Measurements from ENCODE around the gene RNF34.

Gene RNF34

DNA sequence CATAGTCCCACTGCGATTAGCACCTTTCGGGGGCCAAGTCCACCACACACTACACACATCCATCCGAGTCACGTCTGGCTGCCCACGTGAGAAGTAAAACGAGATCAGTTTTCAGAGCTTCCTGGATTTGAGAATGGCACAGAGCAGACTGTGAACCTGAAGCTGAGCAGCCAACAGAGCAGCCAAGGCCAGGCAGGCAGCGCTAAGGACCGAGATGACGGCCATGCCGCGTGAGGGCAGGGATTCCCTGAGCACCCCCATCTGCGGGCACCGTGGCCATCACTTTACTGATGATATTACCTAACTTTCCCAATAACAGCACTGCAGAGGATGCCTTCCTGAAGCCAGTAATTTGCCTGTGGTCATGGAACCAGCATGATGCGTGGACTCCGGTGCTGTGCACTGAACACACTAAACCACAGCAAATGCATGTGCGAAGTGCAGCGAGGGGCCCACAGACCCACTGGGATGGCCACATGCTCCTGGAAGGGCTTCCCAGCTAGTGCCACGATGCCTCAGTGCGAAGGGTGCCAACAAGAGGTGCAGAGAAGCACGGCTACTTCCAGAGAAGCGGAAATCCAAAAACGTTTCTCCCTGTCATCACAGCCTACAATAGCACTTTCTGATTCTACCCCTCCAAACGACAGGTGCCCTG, 56.0 kb downstream of the RNF34 start:
- H3K4me3 ChIP-seq (ENCODE audit: low read length): no peak overlapping the region
- no peak for DNase-seq (ENCODE audit: low read depth, low spot score)

- no peak for DNase-seq (ENCODE audit: low read depth, low spot score)
Measured at GRCh38 chr12:121456551-121456950, 56.6 kb downstream of the RNF34 start.

GRCh38 chr12:121461048-121461447, 61.1 kb downstream of the RNF34 start:
- no peak for DNase-seq (ENCODE audit: low read depth, low spot score)
- H3K4me3 ChIP-seq (ENCODE audit: low read length): no peak overlapping the region

More at GRCh38 chr12:121456551-121456950, 56.6 kb downstream of the RNF34 start:
- H3K4me3 ChIP-seq (ENCODE audit: low read length): no peak overlapping the region

DNA sequence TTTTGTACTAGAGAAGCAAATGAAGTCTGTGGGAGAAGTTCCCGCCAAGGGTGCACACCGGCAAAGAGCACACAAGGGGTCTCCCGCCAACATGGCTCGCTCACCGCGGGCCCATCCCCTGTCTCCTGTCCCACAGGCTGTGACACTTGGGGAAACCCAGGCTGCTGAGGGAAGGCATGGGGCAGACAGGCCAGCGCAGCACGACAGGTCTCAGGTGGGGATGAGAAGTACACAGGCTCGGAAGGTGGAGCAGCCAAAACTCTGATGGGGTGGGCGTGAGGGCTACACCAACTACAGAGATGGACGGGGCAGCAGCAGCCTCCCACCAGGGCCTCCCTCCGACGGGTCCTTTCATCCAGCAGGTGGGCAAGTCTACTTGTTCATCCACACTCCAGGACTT, 64.4 kb downstream of the RNF34 start:
- no peak overlapping the region for H3K4me3 ChIP-seq (ENCODE audit: low read length)
- no peak for DNase-seq (ENCODE audit: low read depth, low spot score)

- H3K4me3 ChIP-seq (ENCODE audit: low read length): peak overlapping the region; percentile 74
- DNase-seq (ENCODE audit: low read depth, low spot score): no peak
Measured at GRCh38 chr12:121465921-121466793, 66.2 kb downstream of the RNF34 start.

GRCh38 chr12:121466794-121467637, 67.1 kb downstream of the RNF34 start:
- peak overlapping the region; percentile 74 for H3K4me3 ChIP-seq (ENCODE audit: low read length)
- peak; percentile 84 for DNase-seq (ENCODE audit: low read depth, low spot score)

GRCh38 chr12:121467638-121468498, 68.0 kb downstream of the RNF34 start:
- no peak for DNase-seq (ENCODE audit: low read depth, low spot score)
- H3K4me3 ChIP-seq (ENCODE audit: low read length): peak overlapping the region; percentile 58

GRCh38 chr12:121468499-121468801, 68.5 kb downstream of the RNF34 start:
- H3K4me3 ChIP-seq (ENCODE audit: low read length): no peak overlapping the region

DNA sequence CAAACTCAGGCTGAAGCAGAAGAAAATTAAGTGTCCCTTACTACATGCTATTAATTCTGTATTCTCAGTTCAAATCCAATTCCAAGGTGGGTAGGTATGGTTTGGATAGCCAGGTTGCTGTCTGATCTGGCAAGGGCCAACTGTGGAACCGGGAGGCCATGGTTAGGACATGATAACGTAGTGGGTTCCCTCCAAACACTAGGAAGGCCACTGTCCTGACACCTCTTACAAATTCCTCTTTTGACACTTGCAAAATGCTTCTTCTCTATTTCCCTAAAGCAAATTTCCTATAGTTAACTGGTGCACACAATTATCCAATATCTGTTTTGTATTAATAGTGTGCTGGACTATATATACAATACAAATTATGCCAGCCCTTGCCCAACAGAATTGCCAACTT, 70.8 kb downstream of the RNF34 start:
- no peak for DNase-seq (ENCODE audit: low read depth, low spot score)
- H3K4me3 ChIP-seq (ENCODE audit: low read length): no peak overlapping the region

More at GRCh38 chr12:121468499-121468801, 68.5 kb downstream of the RNF34 start:
- no peak for DNase-seq (ENCODE audit: low read depth, low spot score)

DNA sequence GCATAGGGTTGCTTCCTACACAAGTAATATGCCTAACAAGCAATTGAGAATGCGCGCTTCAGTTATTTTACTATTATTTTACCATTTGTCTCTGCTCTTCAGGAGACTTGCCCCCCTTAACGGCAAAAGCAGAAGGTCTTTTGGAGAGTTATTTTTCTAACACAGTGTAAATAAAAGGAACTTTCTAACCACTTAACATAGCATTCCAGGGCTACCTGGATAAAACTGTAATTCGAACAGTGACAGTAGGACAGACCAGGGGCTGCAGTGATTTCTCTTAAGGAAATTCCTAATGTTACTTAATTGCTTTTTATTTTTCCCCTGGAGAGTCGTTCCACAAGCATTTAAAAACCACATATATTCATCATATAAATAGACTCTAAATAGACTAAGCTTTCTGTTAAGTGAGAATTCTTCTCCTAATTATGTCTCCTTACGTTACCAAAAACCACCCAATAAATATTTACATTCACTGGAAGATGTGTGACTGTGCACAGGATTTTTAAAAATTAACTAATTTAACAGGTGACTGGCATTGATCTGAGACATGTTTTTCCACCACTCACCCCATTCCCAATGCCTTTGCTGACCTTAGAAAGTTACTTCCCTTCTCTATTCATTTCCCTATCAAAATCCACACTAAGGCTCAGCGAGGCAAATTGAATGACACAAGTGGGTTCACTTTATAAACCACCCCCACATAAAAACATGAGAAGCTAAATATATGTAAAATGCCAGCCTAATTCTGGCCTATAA, 72.4 kb downstream of the RNF34 start:
- DNase-seq (ENCODE audit: low read depth, low spot score): no peak
- no peak overlapping the region for H3K4me3 ChIP-seq (ENCODE audit: low read length)
